ENCODE results near the gene NOL9.

NOL9 gene

GRCh38 chr1:6487804-6488484 is 66.4 kb downstream of the NOL9 start:
- TF ChIP-seq CTCF (conservative IDR thresholded peaks at IDR 0.05) (no peak), ZFX (IDR thresholded peaks at IDR 0.05) (no peak)
- H3K27ac ChIP-seq: no peak overlapping the region

DNA sequence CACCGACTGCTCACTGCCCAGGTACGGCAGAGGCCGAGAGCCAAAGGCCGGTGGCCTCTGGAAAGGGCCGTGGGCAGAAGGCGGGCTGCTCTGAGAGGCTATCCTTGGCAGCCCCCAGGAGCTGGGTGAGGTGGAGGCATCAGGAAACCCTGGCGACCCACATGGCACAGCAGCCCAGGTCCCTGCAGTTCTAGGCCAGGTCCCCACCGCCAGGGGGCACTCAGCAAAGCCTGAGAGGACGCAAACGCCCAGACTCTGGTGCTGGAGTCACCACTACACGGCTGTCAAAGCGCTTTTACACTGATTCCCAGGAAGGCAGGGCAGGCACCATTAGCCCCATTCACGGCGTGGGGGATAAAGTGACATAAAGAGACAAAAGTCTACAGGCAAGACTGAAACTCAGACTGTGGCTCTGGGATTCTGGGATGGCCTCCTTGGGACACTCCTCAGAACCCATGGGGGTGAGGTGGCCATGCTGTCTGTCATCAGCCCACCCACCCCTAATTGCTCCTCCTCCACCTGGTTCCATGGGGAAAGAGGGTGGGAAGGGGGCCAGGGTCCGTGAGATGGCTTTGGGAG is 67.8 kb downstream of the NOL9 start:
- H3K27ac ChIP-seq: no peak overlapping the region
- TF ChIP-seq ZFX (IDR thresholded peaks at IDR 0.05) (no peak), CTCF (conservative IDR thresholded peaks at IDR 0.05) (peak; percentile 96)

DNA sequence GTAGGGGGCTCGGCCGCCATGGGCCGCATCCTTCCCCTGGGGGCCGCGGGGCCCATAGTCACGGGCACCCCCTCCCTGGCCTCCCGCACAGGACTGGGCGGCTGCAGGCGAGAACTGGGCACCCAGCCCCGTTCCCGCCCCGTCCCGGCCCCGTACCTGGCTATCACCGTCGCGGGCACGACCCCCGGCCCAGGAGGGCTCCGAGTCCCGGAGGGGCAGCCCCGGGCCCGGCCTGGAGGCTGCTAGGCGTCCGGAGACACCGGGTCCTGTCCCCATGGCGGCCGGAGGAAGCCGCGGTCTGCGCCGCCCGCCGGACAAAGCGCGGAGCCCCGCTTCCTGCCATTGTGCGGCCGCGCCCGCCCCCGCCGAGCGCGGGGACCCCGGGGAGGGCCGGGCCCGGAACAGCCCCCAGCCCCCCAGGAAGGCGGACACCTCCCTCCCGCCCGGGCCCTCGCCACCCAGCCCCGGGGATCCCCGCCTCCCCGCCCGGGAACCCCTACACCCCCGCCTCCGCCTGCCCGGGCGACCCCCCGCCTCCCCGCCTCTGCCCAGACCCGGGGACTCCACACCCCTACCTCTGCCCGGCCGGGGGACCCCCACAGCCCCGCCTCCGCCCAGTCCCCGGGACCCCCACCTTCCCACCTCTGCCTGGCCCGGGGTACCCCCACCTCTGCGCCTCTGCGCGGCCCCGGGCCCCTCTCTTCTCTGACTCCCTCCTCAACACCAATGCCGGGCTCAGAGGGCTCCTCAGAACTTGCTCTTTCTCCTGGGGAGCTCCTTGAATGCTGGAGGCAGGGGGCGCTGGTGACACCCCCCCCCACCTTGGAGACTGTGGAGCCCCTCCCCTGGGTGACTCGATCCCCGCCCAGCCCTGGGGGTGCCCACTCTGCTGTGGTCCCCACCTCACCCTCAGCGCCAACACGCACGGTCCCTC is 68.9 kb downstream of the NOL9 start:
- no peak for TF ChIP-seq CTCF (conservative IDR thresholded peaks at IDR 0.05)
- no peak for TF ChIP-seq ZFX (IDR thresholded peaks at IDR 0.05)
- no peak overlapping the region for H3K27ac ChIP-seq

DNA sequence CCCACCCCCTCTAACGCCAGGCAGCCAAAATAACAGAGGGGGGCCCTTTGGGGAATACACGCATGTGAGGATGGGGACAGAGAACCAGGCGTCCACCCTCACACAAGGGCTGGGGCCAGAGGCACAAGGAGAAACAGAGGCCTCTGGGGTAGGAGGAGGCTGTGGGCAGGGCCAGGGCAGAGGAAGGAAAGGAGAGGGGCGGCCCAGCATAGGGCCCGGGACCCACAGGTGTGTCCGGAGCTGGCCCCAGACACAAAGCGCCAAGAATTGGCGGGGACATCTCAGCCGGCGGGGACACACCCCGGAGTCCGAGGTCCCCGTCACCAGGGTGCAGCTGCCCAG is 69.5 kb downstream of the NOL9 start:
- TF ChIP-seq CTCF (conservative IDR thresholded peaks at IDR 0.05): no peak
- TF ChIP-seq ZFX (IDR thresholded peaks at IDR 0.05): no peak
- no peak overlapping the region for H3K27ac ChIP-seq

DNA sequence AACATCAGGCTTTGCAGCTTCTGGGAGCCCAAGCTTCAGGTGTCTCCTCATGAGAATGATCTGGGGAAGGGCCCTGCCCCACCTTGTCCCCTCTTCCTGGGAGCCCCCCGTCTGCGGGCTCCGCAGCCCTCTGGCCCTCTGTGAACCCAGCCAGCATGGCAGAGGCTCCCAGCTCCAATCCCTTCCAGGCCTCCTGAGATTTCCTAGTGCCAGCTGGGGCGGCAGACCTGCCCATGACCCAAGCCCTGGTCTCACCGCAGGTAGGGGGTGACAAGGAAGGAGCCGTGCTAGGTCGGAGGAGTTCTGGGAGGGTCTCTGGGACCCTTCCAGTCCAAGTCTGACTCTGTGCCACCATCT is 70.6 kb downstream of the NOL9 start:
- TF ChIP-seq CTCF (conservative IDR thresholded peaks at IDR 0.05): no peak
- TF ChIP-seq ZFX (IDR thresholded peaks at IDR 0.05): no peak
- H3K27ac ChIP-seq: no peak overlapping the region

DNA sequence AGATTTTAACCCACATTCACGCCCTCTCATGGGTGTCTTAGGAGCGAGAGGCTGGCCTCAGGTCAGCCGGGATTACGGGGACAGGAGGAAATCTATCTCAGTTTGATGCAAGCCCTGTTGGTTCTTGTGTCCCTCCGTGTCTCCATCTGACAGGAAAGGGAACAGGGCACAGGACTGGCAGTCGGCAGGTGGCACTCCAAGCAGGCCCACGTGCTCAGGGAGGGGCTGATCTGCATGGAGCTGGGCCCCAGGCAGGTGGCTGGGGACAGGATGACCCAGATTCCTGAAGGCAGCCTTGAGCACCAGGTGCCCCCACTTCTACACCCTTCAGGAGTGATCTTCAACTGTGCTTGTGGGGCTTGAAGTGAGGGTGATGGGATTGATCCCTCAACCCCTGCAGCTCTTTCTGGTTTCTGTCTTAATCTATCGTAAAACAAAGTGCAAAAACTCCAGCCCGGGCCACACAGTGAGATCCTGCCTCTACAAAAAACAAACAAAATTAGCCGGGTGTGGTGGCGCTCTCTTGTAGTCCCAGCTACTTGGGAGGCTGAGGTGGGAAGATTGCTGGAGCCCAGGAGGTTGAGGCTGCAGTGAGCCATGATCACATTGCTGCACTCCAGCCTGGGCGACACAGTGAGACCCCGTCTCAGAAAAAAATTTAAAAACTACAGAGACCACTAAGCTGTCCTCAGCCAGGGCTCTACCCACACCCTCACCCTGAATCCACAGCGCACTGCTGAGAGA is 71.1 kb downstream of the NOL9 start:
- H3K27ac ChIP-seq: no peak overlapping the region
- TF ChIP-seq CTCF (conservative IDR thresholded peaks at IDR 0.05) (0 out of 2 replicates have a peak, but pooled peaks have one; percentile 19), ZFX (IDR thresholded peaks at IDR 0.05) (no peak)
